ENCODE results near the gene MYL1.

MYL1 gene

DNA sequence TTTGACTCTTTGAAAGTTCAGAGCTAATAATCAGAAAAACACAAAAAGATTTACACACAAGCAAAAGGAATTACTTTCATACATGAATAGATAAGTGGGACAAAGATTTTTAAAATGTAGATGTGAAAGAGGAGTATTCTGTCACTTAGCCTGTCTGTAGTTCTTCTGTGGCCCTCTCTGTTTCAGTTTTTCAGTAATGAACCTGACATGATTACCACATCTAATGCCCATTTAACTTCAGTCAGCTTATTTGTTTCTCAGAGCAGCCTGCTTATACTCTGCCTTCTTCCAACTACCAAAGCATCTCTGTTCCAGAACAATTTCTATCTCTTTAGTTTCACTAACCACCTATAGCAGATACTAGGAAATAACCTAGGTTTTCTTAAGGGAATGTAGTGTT, 55.3 kb downstream of the MYL1 start:
- no peaks in the 10 kb centered on the region for H3K9me3 Mint-ChIP-seq
- H3K36me3 Mint-ChIP-seq (ENCODE audit: insufficient read depth), result no peaks in the 10 kb centered on the region
- H3K4me3 Mint-ChIP-seq, result no peak overlapping the region
- no peaks in the 10 kb centered on the region for H3K27me3 Mint-ChIP-seq
- ATAC-seq (replicated peaks; ENCODE audit: extremely low read depth, poor library complexity, severe bottlenecking) (no peak), DNase-seq (ENCODE audit: low spot score in 2 of 2) (no peak)
- H3K27ac Mint-ChIP-seq (ENCODE audit: low read depth), result no peak overlapping the region
- no peaks in the 10 kb centered on the region for H3K4me1 Mint-ChIP-seq

DNA sequence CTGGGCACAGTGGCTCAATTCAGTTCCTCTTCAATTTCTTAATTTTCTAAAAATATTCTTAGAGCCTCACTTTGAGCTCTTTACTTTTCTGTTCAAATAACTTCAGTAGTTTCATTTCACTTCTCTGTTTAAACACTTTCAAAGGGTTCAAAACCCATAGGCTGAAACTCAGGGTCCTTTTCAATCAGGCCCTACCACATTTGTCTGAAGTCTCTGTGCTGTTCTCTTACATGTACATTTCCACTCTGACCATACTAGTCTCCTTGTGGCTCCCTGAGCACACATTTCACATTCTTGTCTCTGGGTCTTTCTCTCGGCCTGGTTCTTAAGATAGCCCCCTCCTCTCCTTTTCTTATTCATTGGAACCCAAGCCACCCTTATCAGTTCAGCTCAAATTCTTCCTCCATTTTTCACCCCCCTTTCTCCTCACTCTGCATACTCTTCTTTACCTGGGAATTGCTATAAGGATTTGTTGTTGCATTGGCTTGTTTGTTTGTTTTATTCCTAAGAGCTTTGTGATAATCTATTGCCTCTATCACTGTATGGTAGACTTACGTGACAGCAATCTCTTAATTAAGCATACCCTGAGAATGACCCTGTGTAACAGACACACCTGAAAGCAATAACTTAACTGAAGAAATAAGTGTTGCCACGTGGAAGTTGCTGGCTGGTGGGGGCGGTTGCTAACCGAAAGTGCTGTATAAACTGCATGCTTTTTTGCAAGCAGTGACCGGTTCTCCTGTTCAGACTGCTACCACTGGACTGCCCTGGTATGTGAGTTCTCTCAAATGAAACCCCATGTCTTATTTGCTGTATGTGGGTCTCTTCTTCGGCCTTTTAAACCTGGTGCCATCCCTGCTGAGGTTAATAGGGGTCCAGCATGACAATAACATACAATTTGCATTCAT, 62.0 kb downstream of the MYL1 start:
- no peaks in the 10 kb centered on the region for H3K4me1 Mint-ChIP-seq
- H3K27me3 Mint-ChIP-seq, result no peaks in the 10 kb centered on the region
- no peak overlapping the region for H3K4me3 Mint-ChIP-seq
- H3K9me3 Mint-ChIP-seq, result no peaks in the 10 kb centered on the region
- DNase-seq (ENCODE audit: low spot score in 2 of 2), result no peak
- no peak overlapping the region for H3K27ac Mint-ChIP-seq (ENCODE audit: low read depth)
- ATAC-seq (replicated peaks; ENCODE audit: extremely low read depth, poor library complexity, severe bottlenecking), result no peak
- peaks cover 2% of the 10 kb centered on the region for H3K36me3 Mint-ChIP-seq (ENCODE audit: insufficient read depth)

DNA sequence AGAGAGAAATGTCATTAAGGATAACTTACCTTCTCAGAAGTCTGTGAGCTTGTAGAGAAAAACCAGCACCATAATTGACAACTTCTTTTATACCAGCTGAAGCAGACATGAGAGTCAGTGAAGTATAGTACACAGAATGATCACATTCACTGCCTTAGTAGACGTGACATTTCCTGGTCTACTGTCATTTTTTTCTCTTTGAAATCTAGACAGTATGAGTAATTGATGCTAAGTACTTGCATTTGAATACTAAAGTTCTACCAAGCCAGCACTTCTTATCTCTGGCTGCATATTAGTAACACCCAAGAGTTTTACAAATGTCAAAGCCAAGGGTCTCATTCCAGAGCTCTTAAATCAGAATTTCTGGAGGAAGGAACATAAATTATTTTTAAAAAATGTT, 64.4 kb downstream of the MYL1 start:
- Mint-ChIP-seq H3K4me1 (no peaks in the 10 kb centered on the region), H3K27me3 (peaks cover 14% of the 10 kb centered on the region), H3K27ac (ENCODE audit: low read depth) (no peak overlapping the region), H3K4me3 (no peak overlapping the region), H3K9me3 (no peaks in the 10 kb centered on the region), H3K36me3 (ENCODE audit: insufficient read depth) (peaks cover 2% of the 10 kb centered on the region)
- ATAC-seq (replicated peaks; ENCODE audit: extremely low read depth, poor library complexity, severe bottlenecking), result no peak
- DNase-seq (ENCODE audit: low spot score in 2 of 2), result no peak
